Body of pancreas (tissue), 4 donors: Measurements from ENCODE around the gene MRE11.

Experiments used
- CTCF ChIP-seq, 7 experiments: fragments of 450-650 bp in 4 of 7; fragments of 200-600 bp in 3 of 7; sonication (generic) in 3 of 7; IDR thresholded peaks; one replicate each; pipeline ENCODE4 v1.5.1; 2016 to 2019; ENCODE audit warnings: antibody characterized with exemption in 7 of 7
- POLR2A ChIP-seq, 3 donors: fragments of 450-650 bp; IDR thresholded peaks; one replicate each; pipeline ENCODE4 v1.6.1; 2016; ENCODE audit warnings: antibody characterized with exemption in 3 of 3, mild to moderate bottlenecking in 2 of 3

- TF ChIP-seq POLR2A (IDR thresholded peaks at IDR 0.05) (no peak), CTCF (IDR thresholded peaks at IDR 0.05) (no peak)
Observed at GRCh38 chr11:94539420-94539819, 45.8 kb upstream of the MRE11 start.
